ENCODE data around the gene RHCG.

Gene RHCG

GRCh38 chr15:89492111-89492641 lies 4.2 kb downstream of the RHCG start:
- H3K9me3 ChIP-seq (replicated peaks; ENCODE audit: insufficient read depth, low read length) = no peaks in the 10 kb centered on the region
- no peak overlapping the region for H3K9ac ChIP-seq (ENCODE audit: low read length)
- no peak overlapping the region for H3K4me3 ChIP-seq (ENCODE audit: low read length)
- H4K20me1 ChIP-seq (ENCODE audit: insufficient read depth, low read length) = no peaks in the 10 kb centered on the region
- no peaks in the 10 kb centered on the region for H3K79me2 ChIP-seq (ENCODE audit: low read length)
- H3K27me3 ChIP-seq (replicated peaks; ENCODE audit: insufficient read depth, low read length) = peaks cover 21% of the 10 kb centered on the region
- H3K36me3 ChIP-seq (replicated peaks; ENCODE audit: insufficient read depth, low read length) = no peaks in the 10 kb centered on the region
- no peaks in the 10 kb centered on the region for H3F3A ChIP-seq (ENCODE audit: insufficient read depth, low read length)
- H3K4me1 ChIP-seq (ENCODE audit: low read length) = peaks cover 8% of the 10 kb centered on the region; the same call in 1 of the 2 replicates
- TF ChIP-seq EZH2phosphoT487 (IDR thresholded peaks at IDR 0.05; ENCODE audit: low read length) = no peak
- TF ChIP-seq, protein P1, sequence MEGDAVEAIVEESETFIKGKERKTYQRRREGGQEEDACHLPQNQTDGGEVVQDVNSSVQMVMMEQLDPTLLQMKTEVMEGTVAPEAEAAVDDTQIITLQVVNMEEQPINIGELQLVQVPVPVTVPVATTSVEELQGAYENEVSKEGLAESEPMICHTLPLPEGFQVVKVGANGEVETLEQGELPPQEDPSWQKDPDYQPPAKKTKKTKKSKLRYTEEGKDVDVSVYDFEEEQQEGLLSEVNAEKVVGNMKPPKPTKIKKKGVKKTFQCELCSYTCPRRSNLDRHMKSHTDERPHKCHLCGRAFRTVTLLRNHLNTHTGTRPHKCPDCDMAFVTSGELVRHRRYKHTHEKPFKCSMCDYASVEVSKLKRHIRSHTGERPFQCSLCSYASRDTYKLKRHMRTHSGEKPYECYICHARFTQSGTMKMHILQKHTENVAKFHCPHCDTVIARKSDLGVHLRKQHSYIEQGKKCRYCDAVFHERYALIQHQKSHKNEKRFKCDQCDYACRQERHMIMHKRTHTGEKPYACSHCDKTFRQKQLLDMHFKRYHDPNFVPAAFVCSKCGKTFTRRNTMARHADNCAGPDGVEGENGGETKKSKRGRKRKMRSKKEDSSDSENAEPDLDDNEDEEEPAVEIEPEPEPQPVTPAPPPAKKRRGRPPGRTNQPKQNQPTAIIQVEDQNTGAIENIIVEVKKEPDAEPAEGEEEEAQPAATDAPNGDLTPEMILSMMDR (IDR thresholded peaks at IDR 0.05; ENCODE audit: low read length) = peak; percentile 42
- DNase-seq = no peak
- H3K4me2 ChIP-seq (ENCODE audit: low read depth, low read length) = no peak overlapping the region
- no peak overlapping the region for H2AFZ ChIP-seq (ENCODE audit: low read length)
- H3K9me2 ChIP-seq (replicated peaks; ENCODE audit: insufficient read depth, low read length) = no peaks in the 10 kb centered on the region
- no peak overlapping the region for H3K27ac ChIP-seq (ENCODE audit: low read length)

DNA sequence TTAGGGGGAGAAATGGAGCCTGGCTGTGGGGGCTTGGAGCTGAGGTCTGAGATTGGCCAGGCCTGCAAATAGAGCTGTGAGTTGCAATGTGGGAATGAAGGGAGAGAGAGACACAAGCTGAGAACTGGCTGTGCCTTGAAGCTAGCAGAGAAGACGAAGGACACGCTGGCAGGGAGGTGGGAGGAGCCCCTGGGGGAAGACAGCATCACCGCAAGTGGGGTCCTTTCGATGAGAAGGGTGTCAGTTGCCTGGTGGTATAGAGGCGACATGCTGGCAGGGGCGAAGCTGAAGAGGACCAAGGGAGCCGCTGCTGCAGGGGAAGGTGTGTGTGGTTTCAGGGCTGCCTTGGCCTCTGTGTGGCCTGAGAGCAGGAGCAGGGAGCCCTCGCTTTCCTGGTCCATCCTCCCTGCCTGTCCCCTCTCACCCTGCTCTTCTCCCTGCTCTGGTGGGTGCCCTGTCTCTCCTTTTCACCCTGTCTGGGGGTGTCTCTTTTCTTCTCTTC lies 5.5 kb downstream of the RHCG start:
- H3K4me1 ChIP-seq (ENCODE audit: low read length) = peaks cover 7% of the 10 kb centered on the region; the same call in 1 of the 2 replicates
- H4K20me1 ChIP-seq (ENCODE audit: insufficient read depth, low read length) = no peaks in the 10 kb centered on the region

DNA sequence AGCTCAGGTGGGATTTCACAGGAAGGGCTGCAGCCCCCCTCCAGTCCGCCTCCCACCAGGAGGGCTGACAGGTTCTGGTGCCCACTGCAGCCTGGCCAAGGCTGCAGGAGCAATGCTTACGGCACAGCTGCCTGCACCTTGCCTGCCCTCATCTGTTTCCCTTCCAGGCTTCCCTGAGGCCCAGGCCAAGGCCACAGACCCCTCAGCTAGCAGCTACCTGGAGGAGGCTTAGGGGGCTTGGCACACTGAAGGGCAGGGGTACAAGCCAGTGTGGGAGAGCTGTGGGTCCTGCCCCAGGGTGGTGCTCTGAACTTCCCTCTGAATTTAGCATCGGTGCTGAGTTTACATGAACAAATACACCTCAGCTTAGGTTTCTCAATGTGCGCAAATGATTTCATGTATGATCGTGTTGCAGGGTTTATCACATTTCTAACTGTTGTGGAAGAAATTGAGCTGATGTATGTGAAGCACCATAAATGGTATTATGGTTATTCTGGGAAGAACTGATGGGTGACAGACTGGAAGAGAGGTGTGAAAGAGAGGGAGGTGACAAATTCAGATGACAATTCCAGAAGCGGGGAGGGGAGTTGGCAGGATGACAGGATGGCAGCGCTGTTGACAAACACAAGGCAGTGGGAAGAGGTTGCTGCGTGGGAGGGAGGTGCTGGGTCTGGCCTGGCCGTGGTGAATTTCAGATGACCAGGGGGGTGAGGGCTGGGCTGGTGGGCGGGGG lies 6.1 kb downstream of the RHCG start:
- Histone ChIP-seq H3K36me3 (replicated peaks; ENCODE audit: insufficient read depth, low read length) (no peaks in the 10 kb centered on the region), H3F3A (ENCODE audit: insufficient read depth, low read length) (no peaks in the 10 kb centered on the region), H3K4me1 (ENCODE audit: low read length) (0 out of 2 replicates have a peak, but pooled peaks cover under 1% of the 10 kb centered on the region), H3K9me3 (replicated peaks; ENCODE audit: insufficient read depth, low read length) (no peaks in the 10 kb centered on the region), H3K79me2 (ENCODE audit: low read length) (no peaks in the 10 kb centered on the region), H3K9me2 (replicated peaks; ENCODE audit: insufficient read depth, low read length) (no peaks in the 10 kb centered on the region), H4K20me1 (ENCODE audit: insufficient read depth, low read length) (no peaks in the 10 kb centered on the region), H3K4me3 (ENCODE audit: low read length) (no peak overlapping the region), H3K27ac (ENCODE audit: low read length) (no peak overlapping the region), H3K9ac (ENCODE audit: low read length) (no peak overlapping the region), H2AFZ (ENCODE audit: low read length) (no peak overlapping the region), H3K27me3 (replicated peaks; ENCODE audit: insufficient read depth, low read length) (peaks cover 9% of the 10 kb centered on the region; the same call in 1 of the 2 replicates), H3K4me2 (ENCODE audit: low read depth, low read length) (no peak overlapping the region)
- DNase-seq = no peak
- TF ChIP-seq EZH2 (optimal IDR thresholded peaks at IDR 0.05; ENCODE audit: low read depth, low read length) = no peak
- no peak for TF ChIP-seq EZH2phosphoT487 (IDR thresholded peaks at IDR 0.05; ENCODE audit: low read length)
- TF ChIP-seq, protein P1 (IDR thresholded peaks at IDR 0.05; ENCODE audit: low read length) = no peak

More for the DNA sequence above, 5.5 kb downstream of the RHCG start:
- H3K4me3 ChIP-seq (ENCODE audit: low read length) = no peak overlapping the region
- no peaks in the 10 kb centered on the region for H3K9me3 ChIP-seq (replicated peaks; ENCODE audit: insufficient read depth, low read length)
- TF ChIP-seq EZH2phosphoT487 (IDR thresholded peaks at IDR 0.05; ENCODE audit: low read length) (no peak), EZH2 (optimal IDR thresholded peaks at IDR 0.05; ENCODE audit: low read depth, low read length) (no peak)
- TF ChIP-seq, protein P1 (IDR thresholded peaks at IDR 0.05; ENCODE audit: low read length) = no peak
- no peak overlapping the region for H3K4me2 ChIP-seq (ENCODE audit: low read depth, low read length)
- H2AFZ ChIP-seq (ENCODE audit: low read length) = no peak overlapping the region
- H3K9ac ChIP-seq (ENCODE audit: low read length) = no peak overlapping the region
- no peak for DNase-seq
- no peaks in the 10 kb centered on the region for H3K36me3 ChIP-seq (replicated peaks; ENCODE audit: insufficient read depth, low read length)
- peaks cover 9% of the 10 kb centered on the region; the same call in 1 of the 2 replicates for H3K27me3 ChIP-seq (replicated peaks; ENCODE audit: insufficient read depth, low read length)
- H3K79me2 ChIP-seq (ENCODE audit: low read length) = no peaks in the 10 kb centered on the region
- no peaks in the 10 kb centered on the region for H3F3A ChIP-seq (ENCODE audit: insufficient read depth, low read length)
- H3K27ac ChIP-seq (ENCODE audit: low read length) = no peak overlapping the region
- H3K9me2 ChIP-seq (replicated peaks; ENCODE audit: insufficient read depth, low read length) = no peaks in the 10 kb centered on the region
